Stimulated activated CD4-positive, alpha-beta T cell treated with anti-CD3 and anti-CD28 coated beads, Interleukin-12 subunit alpha, Interleukin-12 subunit beta, amount 100 ng/mL, for 4 hours (primary cell): ENCODE data around the gene RASAL2.
"Not testable (repeated sequence)": the region's sequence is repeated elsewhere in the genome, so short reads cannot be mapped to it uniquely, and the experiment has no call there.

Experiments used
- DNase-seq: peaks from one replicate; pipeline ENCODE4 v3.0.0-alpha.2; 2020

The RASAL2 gene

GRCh38 chr1:178072326-178072725 is 21.6 kb upstream of the RASAL2 start:
- no peak for DNase-seq

- DNase-seq = no peak
These were observed 18.6 kb upstream of the RASAL2 start for GRCh38 chr1:178075333-178075732.

GRCh38 chr1:178076607-178077006 is 17.3 kb upstream of the RASAL2 start:
- DNase-seq = no peak

GRCh38 chr1:178077917-178078316 is 16.0 kb upstream of the RASAL2 start:
- no peak for DNase-seq

GRCh38 chr1:178086294-178086693 is 7.6 kb upstream of the RASAL2 start:
- DNase-seq = no peak

- DNase-seq = no peak
These were observed 7.1 kb upstream of the RASAL2 start for GRCh38 chr1:178086766-178087165.

GRCh38 chr1:178088651-178089050 is 5.3 kb upstream of the RASAL2 start:
- DNase-seq = no peak

GRCh38 chr1:178091454-178091853 is 2.5 kb upstream of the RASAL2 start:
- DNase-seq = not testable (repeated sequence)

- DNase-seq = no peak
These were observed 1.7 kb upstream of the RASAL2 start for GRCh38 chr1:178091986-178092745.

GRCh38 chr1:178092878-178093493 is 918 bp upstream of the RASAL2 start:
- no peak for DNase-seq

- peak; percentile 24 for DNase-seq
These were observed 382 bp upstream of the RASAL2 start for GRCh38 chr1:178093494-178093950.

GRCh38 chr1:178094739-178095645 is 1.1 kb downstream of the RASAL2 start:
- DNase-seq = no peak

GRCh38 chr1:178096421-178096820 is 2.5 kb downstream of the RASAL2 start:
- DNase-seq = no peak

- no peak for DNase-seq
These were observed 4.4 kb downstream of the RASAL2 start for GRCh38 chr1:178098262-178098661.

GRCh38 chr1:178101266-178101630 is 7.3 kb downstream of the RASAL2 start:
- DNase-seq = no peak

GRCh38 chr1:178101654-178102053 is 7.8 kb downstream of the RASAL2 start:
- no peak for DNase-seq

- no peak for DNase-seq
These were observed 8.3 kb downstream of the RASAL2 start for GRCh38 chr1:178102218-178102617.

GRCh38 chr1:178107823-178108222 is 13.9 kb downstream of the RASAL2 start:
- no peak for DNase-seq

- DNase-seq = no peak
These were observed 15.6 kb downstream of the RASAL2 start for GRCh38 chr1:178109348-178110143.

GRCh38 chr1:178115260-178115659 is 21.4 kb downstream of the RASAL2 start:
- no peak for DNase-seq

GRCh38 chr1:178118524-178118923 is 24.6 kb downstream of the RASAL2 start:
- no peak for DNase-seq

- no peak for DNase-seq
These were observed 25.7 kb downstream of the RASAL2 start for GRCh38 chr1:178119628-178120027.

- no peak for DNase-seq
These were observed 26.2 kb downstream of the RASAL2 start for GRCh38 chr1:178120088-178120487.
